ENCODE data around the gene ADAM12. TPM values are rescaled to one million over a fixed set of nuclear protein-coding genes. Genes with fewer than 3 reads are reported as not detected.

The ADAM12 gene
- total RNA-seq, 1 experiment from 2014 or later, result 0.24 TPM

- H3K14ac ChIP-seq (ENCODE audit: insufficient read depth, low read length), result no peak overlapping the region
- H3K9ac ChIP-seq (ENCODE audit: extremely low read depth, insufficient read length, low read length), result no peak overlapping the region
- no peak overlapping the region for H3T11ph ChIP-seq (ENCODE audit: low read length)
- peaks cover 3% of the 10 kb centered on the region; the same call in 1 of the 2 replicates for H3K4me1 ChIP-seq (ENCODE audit: insufficient read depth, low read length)
- H3K36me3 Mint-ChIP-seq (ENCODE audit: insufficient read depth in 1 of 3, low read depth in 3 of 3), result no peaks in the 10 kb centered on the region
- H2BK15ac ChIP-seq (ENCODE audit: low read depth, low read length), result no peak overlapping the region
- no peaks in the 10 kb centered on the region for H3K79me2 ChIP-seq (ENCODE audit: insufficient read depth, low read length)
- no peak overlapping the region for H3K23ac ChIP-seq (ENCODE audit: insufficient read length, low read depth, low read length)
- no peaks in the 10 kb centered on the region for H3K9me3 Mint-ChIP-seq
- H3K27me3 ChIP-seq (ENCODE audit: insufficient read depth, low read length), result no peaks in the 10 kb centered on the region
- H3K27ac ChIP-seq (ENCODE audit: insufficient read length, low read depth, low read length), result no peak overlapping the region
- H2BK12ac ChIP-seq (ENCODE audit: insufficient read length, low read depth, low read length), result no peak overlapping the region
- H3K79me1 ChIP-seq (ENCODE audit: insufficient read depth, low read depth, low read length, poor library complexity, severe bottlenecking), result no peaks in the 10 kb centered on the region
- no peak overlapping the region for H2BK5ac ChIP-seq (ENCODE audit: insufficient read length, low read length)
- H3K4ac ChIP-seq (ENCODE audit: low read depth, low read length), result no peak overlapping the region
- H4K20me1 ChIP-seq (ENCODE audit: control insufficient read depth, insufficient read depth, insufficient read length), result no peaks in the 10 kb centered on the region
- TF ChIP-seq, protein P1, sequence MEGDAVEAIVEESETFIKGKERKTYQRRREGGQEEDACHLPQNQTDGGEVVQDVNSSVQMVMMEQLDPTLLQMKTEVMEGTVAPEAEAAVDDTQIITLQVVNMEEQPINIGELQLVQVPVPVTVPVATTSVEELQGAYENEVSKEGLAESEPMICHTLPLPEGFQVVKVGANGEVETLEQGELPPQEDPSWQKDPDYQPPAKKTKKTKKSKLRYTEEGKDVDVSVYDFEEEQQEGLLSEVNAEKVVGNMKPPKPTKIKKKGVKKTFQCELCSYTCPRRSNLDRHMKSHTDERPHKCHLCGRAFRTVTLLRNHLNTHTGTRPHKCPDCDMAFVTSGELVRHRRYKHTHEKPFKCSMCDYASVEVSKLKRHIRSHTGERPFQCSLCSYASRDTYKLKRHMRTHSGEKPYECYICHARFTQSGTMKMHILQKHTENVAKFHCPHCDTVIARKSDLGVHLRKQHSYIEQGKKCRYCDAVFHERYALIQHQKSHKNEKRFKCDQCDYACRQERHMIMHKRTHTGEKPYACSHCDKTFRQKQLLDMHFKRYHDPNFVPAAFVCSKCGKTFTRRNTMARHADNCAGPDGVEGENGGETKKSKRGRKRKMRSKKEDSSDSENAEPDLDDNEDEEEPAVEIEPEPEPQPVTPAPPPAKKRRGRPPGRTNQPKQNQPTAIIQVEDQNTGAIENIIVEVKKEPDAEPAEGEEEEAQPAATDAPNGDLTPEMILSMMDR (conservative IDR thresholded peaks at IDR 0.05), result no peak
- WGBS (ENCODE audit: extremely low coverage, insufficient read length, low lambda C conversion rate), result no CpG with 5 or more reads among the region's 11 CpGs
- peaks cover 2% of the 10 kb centered on the region for H3K27me3 Mint-ChIP-seq (ENCODE audit: low read depth)
- no peak overlapping the region for H4K8ac ChIP-seq (replicated peaks; ENCODE audit: insufficient read length, low read depth, low read length)
- H3K4me3 Mint-ChIP-seq, result no peak overlapping the region
- peaks cover 15 to 16% of the 10 kb centered on the region in 2 experiments for H3K4me1 Mint-ChIP-seq
- no peaks in the 10 kb centered on the region for H3K23me2 ChIP-seq (ENCODE audit: insufficient read length, low read depth, low read length, poor library complexity, severe bottlenecking)
- no peak for DNase-seq
- no peak overlapping the region for H2BK20ac ChIP-seq (ENCODE audit: low read depth, low read length, poor library complexity, severe bottlenecking)
- no peak overlapping the region for H4K5ac ChIP-seq (ENCODE audit: insufficient read length, low read depth, low read length)
- no peak overlapping the region for H4K91ac ChIP-seq (ENCODE audit: insufficient read length, low read depth, low read length)
- H2AFZ ChIP-seq (ENCODE audit: low read length), result no peak overlapping the region
- H2AK5ac ChIP-seq (ENCODE audit: insufficient read length, low read length), result no peak overlapping the region
- H2BK120ac ChIP-seq (ENCODE audit: low read depth, low read length, poor library complexity, severe bottlenecking), result no peak overlapping the region
- peak overlapping the region in 2 of 3 experiments; percentile 36 to 76; a peak in 3 of 7 replicates for H3K27ac Mint-ChIP-seq
- H3K4me2 ChIP-seq (ENCODE audit: insufficient read depth, insufficient read length, low read length), result no peak overlapping the region
- no peak overlapping the region for H3K56ac ChIP-seq (ENCODE audit: insufficient read length, low read depth, low read length)
- H3K9me3 ChIP-seq (ENCODE audit: control insufficient read depth, low read depth, low read length), result no peaks in the 10 kb centered on the region
- H3K18ac ChIP-seq (ENCODE audit: insufficient read length, low read depth, low read length), result no peak overlapping the region
Measured at GRCh38 chr10:126215746-126216631, 172.3 kb downstream of the ADAM12 start.

Measured in H9 (cell line).